ENCODE data around the gene FKBP1B. TPM values are rescaled to one million over a fixed set of nuclear protein-coding genes. Genes with fewer than 3 reads are reported as not detected.
"Not testable (repeated sequence)": the region's sequence is repeated elsewhere in the genome, so short reads cannot be mapped to it uniquely, and the experiment has no call there.

The FKBP1B gene
- total RNA-seq, 2 experiments from 2014 or later = 1.4 to 1.7 TPM

GRCh38 chr2:24083567-24084385 is 34.2 kb downstream of the FKBP1B start:
- ATAC-seq = peak; percentile 72
- intact Hi-C loops (cut with DNase I, micrococcal nuclease) = loop anchor here (1.0 to 5.0 kb wide), 9 partner anchors 7 to 259 kb away; partner anchors contain the start of genes ATAD2B (in 2 of the 2), SF3B6 (in 1 of the 2) and WDCP (in 1 of the 2)
- H3K4me3 Mint-ChIP-seq = peak overlapping the region; percentile 79
- CTCF ChIA-PET = interaction anchor here (0.6 to 3.3 kb wide), 33 partner anchors 8 to 713 kb away, joined by 3 to 35 read pairs (median 4); partner anchors contain the start of genes ATAD2B, FAM228B, FKBP1B and PFN4
- peaks cover 3% of the 10 kb centered on the region for H3K36me3 Mint-ChIP-seq (ENCODE audit: low read depth)
- peaks cover 13% of the 10 kb centered on the region for H3K4me1 Mint-ChIP-seq
- DNase-seq = peak; percentile 69
- no peaks in the 10 kb centered on the region for H3K9me3 Mint-ChIP-seq (ENCODE audit: low read depth)
- H3K27me3 Mint-ChIP-seq = no peaks in the 10 kb centered on the region
- POLR2A ChIA-PET = interaction anchor here (0.5 to 1.4 kb wide), 5 partner anchors 8 to 259 kb away, joined by 3 to 6 read pairs (median 5); partner anchors contain the start of genes ATAD2B, SF3B6 and WDCP
- peak overlapping the region; percentile 82 for H3K27ac Mint-ChIP-seq

GRCh38 chr2:24084386-24085199 is 35.1 kb downstream of the FKBP1B start, which contains the start of gene TP53I3:
Gene TP53I3, minus strand, starts transcription at chr2:24084834. Its CDS starts 508 bp downstream, at chr2:24084326.
- intact Hi-C loops (cut with DNase I, micrococcal nuclease) = loop anchor here (1.0 to 5.0 kb wide), 9 partner anchors 8 to 260 kb away; partner anchors contain the start of genes ATAD2B (in 2 of the 2), SF3B6 (in 1 of the 2) and WDCP (in 1 of the 2)
- ChIA-PET POLR2A (interaction anchor here (0.5 to 1.4 kb wide), 5 partner anchors 8 to 260 kb away, joined by 3 to 6 read pairs (median 5); partner anchors contain the start of genes ATAD2B, SF3B6 and WDCP), CTCF (interaction anchor here (0.5 to 3.3 kb wide), 41 partner anchors 9 to 712 kb away, joined by 3 to 35 read pairs (median 4); partner anchors contain the start of genes ATAD2B, FAM228B, FKBP1B and PFN4)
- Mint-ChIP-seq H3K27ac (peak within 1 kb of the TSS; percentile 82), H3K9me3 (ENCODE audit: low read depth) (no peaks in the 10 kb centered on the region), H3K4me3 (peak within 1 kb of the TSS; percentile 79), H3K36me3 (ENCODE audit: low read depth) (peaks cover 6% of the 10 kb centered on the region), H3K4me1 (peaks cover 13% of the 10 kb centered on the region), H3K27me3 (no peaks in the 10 kb centered on the region)
- DNase-seq (peak; percentile 91), ATAC-seq (peak; percentile 96)

GRCh38 chr2:24085200-24085489 is 35.6 kb downstream of the FKBP1B start:
- Mint-ChIP-seq H3K36me3 (ENCODE audit: low read depth) (peaks cover 6% of the 10 kb centered on the region), H3K4me3 (peak overlapping the region; percentile 79), H3K27me3 (no peaks in the 10 kb centered on the region), H3K9me3 (ENCODE audit: low read depth) (no peaks in the 10 kb centered on the region), H3K4me1 (peaks cover 13% of the 10 kb centered on the region), H3K27ac (no peak overlapping the region)
- ATAC-seq (no peak), DNase-seq (no peak)
- intact Hi-C loops (cut with DNase I, micrococcal nuclease) = loop anchor here (2.0 kb wide), 2 partner anchors 38 to 158 kb away; partner anchors contain the start of genes ATAD2B (in 1 of the 2) and WDCP (in 1 of the 2)
- ChIA-PET CTCF (interaction anchor here (0.7 to 3.3 kb wide), 19 partner anchors 12 to 265 kb away, joined by 3 to 34 read pairs (median 6); partner anchors contain the start of genes ATAD2B, FAM228B, FKBP1B and PFN4), POLR2A (interaction anchor here (1.4 kb wide), 1 partner anchor 9 kb away, joined by 6 read pairs; the partner anchor contains the start of gene SF3B6)

GRCh38 chr2:24086241-24086640 is 36.7 kb downstream of the FKBP1B start:
- intact Hi-C loops (cut with DNase I, micrococcal nuclease) = no loop called here
- Mint-ChIP-seq H3K27me3 (no peaks in the 10 kb centered on the region), H3K9me3 (ENCODE audit: low read depth) (no peaks in the 10 kb centered on the region), H3K27ac (no peak overlapping the region), H3K36me3 (ENCODE audit: low read depth) (peaks cover 8% of the 10 kb centered on the region), H3K4me3 (no peak overlapping the region), H3K4me1 (peaks cover 13% of the 10 kb centered on the region)
- CTCF ChIA-PET = no interaction called here
- DNase-seq (no peak), ATAC-seq (no peak)
- POLR2A ChIA-PET = no interaction called here

- Mint-ChIP-seq H3K27ac (no peak overlapping the region), H3K9me3 (ENCODE audit: low read depth) (no peaks in the 10 kb centered on the region), H3K36me3 (ENCODE audit: low read depth) (peaks cover 7% of the 10 kb centered on the region), H3K4me3 (no peak overlapping the region), H3K27me3 (no peaks in the 10 kb centered on the region), H3K4me1 (peaks cover 13% of the 10 kb centered on the region)
- no peak for DNase-seq
- intact Hi-C loops (cut with DNase I, micrococcal nuclease) = no loop called here
- ATAC-seq = no peak
- POLR2A ChIA-PET = no interaction called here
- CTCF ChIA-PET = interaction anchor here (0.6 kb wide), 1 partner anchor 10 kb away, joined by 3 read pairs; no protein-coding TSS in a partner anchor
These were observed 37.5 kb downstream of the FKBP1B start for GRCh38 chr2:24087032-24087431.

GRCh38 chr2:24088821-24089359 is 39.3 kb downstream of the FKBP1B start:
- POLR2A ChIA-PET = no interaction called here
- no peak overlapping the region for H3K4me3 Mint-ChIP-seq
- ATAC-seq (no peak), DNase-seq (no peak)
- intact Hi-C loops (cut with DNase I, micrococcal nuclease) = no loop called here
- no peak overlapping the region for H3K27ac Mint-ChIP-seq
- H3K36me3 Mint-ChIP-seq (ENCODE audit: low read depth) = peaks cover 9% of the 10 kb centered on the region
- no peaks in the 10 kb centered on the region for H3K27me3 Mint-ChIP-seq
- H3K9me3 Mint-ChIP-seq (ENCODE audit: low read depth) = peaks cover 3% of the 10 kb centered on the region
- CTCF ChIA-PET = interaction anchor here (0.7 to 1.1 kb wide), 2 partner anchors 10 to 197 kb away, joined by 3 to 5 read pairs; no protein-coding TSS in a partner anchor
- peaks cover 8% of the 10 kb centered on the region for H3K4me1 Mint-ChIP-seq

GRCh38 chr2:24093270-24093669 is 43.7 kb downstream of the FKBP1B start:
- H3K4me3 Mint-ChIP-seq; ATAC-seq; H3K4me1 Mint-ChIP-seq; H3K9me3 Mint-ChIP-seq (ENCODE audit: low read depth); intact Hi-C loops (cut with DNase I, micrococcal nuclease); H3K27ac Mint-ChIP-seq; DNase-seq; H3K27me3 Mint-ChIP-seq: not testable (repeated sequence)
- ChIA-PET CTCF (interaction anchor here (0.5 kb wide), 1 partner anchor 487 kb away, joined by 3 read pairs; no protein-coding TSS in a partner anchor), POLR2A (interaction anchor here (0.6 kb wide), 1 partner anchor 10 kb away, joined by 3 read pairs; no protein-coding TSS in a partner anchor)
- H3K36me3 Mint-ChIP-seq (ENCODE audit: low read depth) = peaks cover 31% of the 10 kb centered on the region

- peaks cover 30% of the 10 kb centered on the region for H3K36me3 Mint-ChIP-seq (ENCODE audit: low read depth)
- CTCF ChIA-PET = interaction anchor here (1.5 kb wide), 1 partner anchor 11 kb away, joined by 6 read pairs; the partner anchor contains the start of gene TP53I3
- ATAC-seq; DNase-seq; intact Hi-C loops (cut with DNase I, micrococcal nuclease); H3K27ac Mint-ChIP-seq; H3K4me1 Mint-ChIP-seq; H3K27me3 Mint-ChIP-seq; POLR2A ChIA-PET; H3K4me3 Mint-ChIP-seq; H3K9me3 Mint-ChIP-seq (ENCODE audit: low read depth): not testable (repeated sequence)
These were observed 45.7 kb downstream of the FKBP1B start for GRCh38 chr2:24095171-24095677.

- H3K36me3 Mint-ChIP-seq (ENCODE audit: low read depth) = peaks cover 20% of the 10 kb centered on the region
- intact Hi-C loops (cut with DNase I, micrococcal nuclease); H3K9me3 Mint-ChIP-seq (ENCODE audit: low read depth); H3K27ac Mint-ChIP-seq; ATAC-seq; H3K4me3 Mint-ChIP-seq; DNase-seq; H3K27me3 Mint-ChIP-seq; H3K4me1 Mint-ChIP-seq; CTCF ChIA-PET; POLR2A ChIA-PET: not testable (repeated sequence)
These were observed 51.2 kb downstream of the FKBP1B start for GRCh38 chr2:24100732-24101131.

GRCh38 chr2:24101992-24102391 is 52.5 kb downstream of the FKBP1B start:
- ChIA-PET POLR2A (no interaction called here), CTCF (interaction anchor here (0.8 to 1.7 kb wide), 4 partner anchors 12 to 90 kb away, joined by 3 to 4 read pairs (median 4); partner anchors contain the start of genes PFN4 and TP53I3)
- intact Hi-C loops (cut with DNase I, micrococcal nuclease) = no loop called here
- Mint-ChIP-seq H3K9me3 (ENCODE audit: low read depth) (peaks cover 8% of the 10 kb centered on the region), H3K27ac (no peak overlapping the region), H3K36me3 (ENCODE audit: low read depth) (peaks cover 14% of the 10 kb centered on the region), H3K4me3 (no peak overlapping the region), H3K4me1 (no peaks in the 10 kb centered on the region), H3K27me3 (no peaks in the 10 kb centered on the region)
- no peak for ATAC-seq
- DNase-seq = no peak

Measured in activated CD4-positive, alpha-beta T cell treated with anti-CD3 and anti-CD28 coated beads for 36 hours (primary cell).